GM19372 (cell line): ENCODE results near the gene RECK.
"Not testable (repeated sequence)": the region's sequence is repeated elsewhere in the genome, so short reads cannot be mapped to it uniquely, and the experiment has no call there.

Experiments
- ATAC-seq: cut with Tn5 transposase; IDR thresholded peaks from one replicate; pipeline ENCODE4 v1.9.1; 2021; ENCODE audit warnings: mild to moderate bottlenecking, low read depth, moderate library complexity; ENCODE audit not compliant: unreplicated experiment

Gene RECK

DNA sequence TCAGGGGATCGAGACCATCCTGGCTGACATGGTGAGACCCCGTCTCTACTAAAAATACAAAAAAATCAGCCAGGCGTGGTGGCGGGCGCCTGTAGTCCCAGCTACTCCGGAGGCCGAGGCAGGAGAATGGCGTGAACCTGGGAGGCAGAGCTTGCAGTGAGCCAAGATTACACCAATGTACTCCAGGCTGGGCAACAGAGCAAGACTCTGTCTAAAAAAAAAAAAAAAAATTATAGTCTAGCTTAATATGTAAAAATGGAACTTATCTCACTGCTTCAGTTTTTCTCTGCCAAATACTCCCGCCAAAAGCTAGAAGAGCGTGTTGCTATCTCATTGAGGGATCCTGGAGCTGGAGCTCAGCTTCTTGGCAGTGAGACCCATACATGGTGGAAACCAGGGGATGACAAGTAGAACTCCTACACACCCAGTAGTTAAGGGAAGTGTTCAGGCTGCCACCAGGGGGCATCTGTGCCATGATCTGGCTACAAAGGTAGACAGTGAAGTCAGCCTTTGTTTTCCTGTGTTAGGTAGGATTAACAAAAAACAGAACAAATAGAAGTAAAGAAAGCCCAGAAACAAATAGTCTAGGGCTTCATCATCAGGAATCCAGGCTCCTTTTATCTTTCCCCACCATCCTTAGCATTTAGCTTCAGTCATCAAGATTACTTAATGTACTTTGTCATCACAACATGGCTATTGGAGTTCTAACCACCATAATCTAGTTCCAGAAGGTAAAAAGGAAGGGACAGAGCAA is 66.2 kb downstream of the RECK start:
- ATAC-seq: no peak

- no peak for ATAC-seq
Measured at GRCh38 chr9:36109071-36109470, 72.4 kb downstream of the RECK start.

DNA sequence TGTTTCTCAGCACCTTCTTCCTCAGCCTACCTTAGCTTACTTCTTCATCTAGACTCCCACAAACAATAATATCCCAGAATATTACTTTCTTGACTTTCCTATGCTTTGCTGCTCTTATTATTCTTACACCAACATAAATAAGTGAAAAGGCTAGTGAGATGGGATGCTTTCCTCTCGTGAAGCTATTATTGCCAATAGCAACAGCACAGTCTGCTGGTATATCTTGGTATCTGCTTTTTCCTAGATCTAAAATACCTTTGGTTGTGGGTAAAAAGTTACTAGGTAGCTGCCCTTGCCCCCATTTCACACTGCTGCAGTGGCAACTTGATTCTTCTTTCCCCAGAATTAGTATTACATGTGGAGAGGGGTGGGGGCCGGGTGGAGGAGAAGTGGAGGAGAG is 73.7 kb downstream of the RECK start:
- ATAC-seq: no peak

GRCh38 chr9:36112516-36112915 is 75.8 kb downstream of the RECK start:
- ATAC-seq: no peak

GRCh38 chr9:36113999-36114398 is 77.3 kb downstream of the RECK start:
- ATAC-seq: no peak

DNA sequence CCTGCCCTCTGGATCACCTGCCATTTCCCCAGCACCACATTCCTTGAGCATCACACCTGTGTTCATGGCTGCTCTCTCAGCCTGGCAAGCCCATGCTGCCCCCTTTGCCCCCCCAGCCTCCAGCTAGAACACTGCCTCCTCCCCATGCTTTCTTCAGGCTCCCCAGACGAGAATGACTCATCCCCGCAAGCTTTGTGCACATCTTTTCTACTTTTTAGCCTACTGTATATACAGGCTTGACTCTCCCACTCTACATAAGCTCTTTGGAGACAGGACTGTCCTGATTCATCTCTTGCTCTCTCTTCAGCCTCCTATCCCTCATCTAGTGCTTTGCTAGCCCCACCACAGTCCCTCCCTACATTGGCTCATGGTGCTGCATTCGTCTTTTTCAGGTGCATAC is 79.9 kb downstream of the RECK start:
- no peak for ATAC-seq

- no peak for ATAC-seq
Measured at GRCh38 chr9:36118201-36118600, 81.5 kb downstream of the RECK start.

- ATAC-seq: no peak
Measured at GRCh38 chr9:36118706-36119105, 82.0 kb downstream of the RECK start.

- no peak for ATAC-seq
Measured at GRCh38 chr9:36119476-36119875, 82.8 kb downstream of the RECK start.

DNA sequence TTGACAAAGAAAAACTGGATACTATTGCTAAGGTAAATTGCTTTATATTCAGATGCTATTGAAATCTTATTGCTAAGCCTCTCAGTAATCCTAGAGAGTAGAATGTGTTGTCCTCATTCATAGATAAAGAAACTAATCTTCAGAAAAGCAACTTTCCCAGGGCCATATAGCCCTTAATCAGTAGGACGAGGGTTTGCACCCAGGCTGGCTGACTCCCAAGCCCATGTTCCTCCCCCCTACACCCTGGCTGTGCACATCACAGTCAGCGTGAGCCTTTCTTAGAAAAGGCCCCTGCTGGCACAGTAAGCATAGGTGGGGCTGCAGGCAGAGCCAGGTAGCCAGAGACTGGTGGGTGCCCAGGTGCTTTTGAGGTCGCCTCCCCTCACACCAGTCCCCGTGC is 84.0 kb downstream of the RECK start:
- ATAC-seq: no peak

DNA sequence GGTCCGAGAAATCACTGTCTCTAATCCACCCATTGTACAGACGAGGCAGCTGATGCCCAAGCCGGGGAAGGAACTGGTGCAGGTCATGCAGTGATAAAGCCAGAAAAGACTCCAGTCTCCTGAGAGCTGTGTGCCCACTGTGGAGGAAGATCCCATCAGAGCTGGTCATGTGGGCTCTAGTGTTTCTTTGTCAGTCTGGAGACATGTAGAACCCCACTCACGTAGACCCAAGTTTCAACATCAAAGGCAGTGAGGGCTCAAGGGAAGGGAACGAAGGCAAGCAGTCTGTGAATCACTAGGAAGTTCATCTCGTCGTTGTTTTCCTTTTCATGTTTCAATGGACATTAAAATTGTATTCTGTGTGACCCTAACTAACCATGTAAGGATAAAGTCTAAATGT is 85.3 kb downstream of the RECK start:
- no peak for ATAC-seq

- ATAC-seq: no peak
Measured at GRCh38 chr9:36123515-36123914, 86.8 kb downstream of the RECK start.

DNA sequence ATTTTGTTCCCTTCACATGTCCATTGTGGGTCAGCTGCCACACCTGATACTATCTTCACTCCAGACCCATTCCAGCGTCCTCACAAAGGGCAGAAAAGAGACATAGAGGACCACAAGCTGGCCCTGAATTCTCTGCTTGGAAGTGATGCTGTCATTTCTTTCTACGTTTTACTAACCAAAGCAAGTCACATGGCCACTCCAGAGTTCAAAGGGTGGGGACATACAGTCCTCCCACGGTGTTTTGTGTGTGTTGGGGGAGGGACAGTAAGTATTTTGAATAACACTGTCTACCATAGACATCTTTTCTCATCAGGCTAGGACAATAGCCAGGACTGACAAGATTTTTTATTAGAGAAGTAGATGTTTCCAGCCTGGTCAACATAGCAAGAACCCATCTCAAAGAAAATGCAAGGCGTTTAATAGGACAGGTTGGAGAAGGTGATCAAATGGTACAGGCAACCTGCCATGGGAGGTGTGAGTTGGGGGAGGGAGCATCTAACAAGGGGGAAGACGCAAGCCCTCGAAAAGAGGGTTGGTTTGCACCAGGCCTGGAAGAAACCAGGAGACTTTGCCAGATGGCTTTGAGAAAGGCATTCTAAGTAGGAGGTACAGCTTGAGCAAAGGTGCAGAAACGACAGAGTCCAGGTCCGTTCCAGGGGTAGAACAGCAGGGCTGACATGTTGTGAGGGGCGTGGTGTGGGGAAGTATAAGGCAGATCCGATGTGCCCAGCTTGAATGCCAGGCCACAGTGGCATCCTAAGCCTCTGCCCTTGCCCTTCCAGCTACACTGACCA is 88.5 kb downstream of the RECK start:
- ATAC-seq: no peak

- ATAC-seq: no peak
Measured at GRCh38 chr9:36126016-36126730, 89.5 kb downstream of the RECK start.

GRCh38 chr9:36127652-36128244 is 91.0 kb downstream of the RECK start:
- ATAC-seq: no peak

DNA sequence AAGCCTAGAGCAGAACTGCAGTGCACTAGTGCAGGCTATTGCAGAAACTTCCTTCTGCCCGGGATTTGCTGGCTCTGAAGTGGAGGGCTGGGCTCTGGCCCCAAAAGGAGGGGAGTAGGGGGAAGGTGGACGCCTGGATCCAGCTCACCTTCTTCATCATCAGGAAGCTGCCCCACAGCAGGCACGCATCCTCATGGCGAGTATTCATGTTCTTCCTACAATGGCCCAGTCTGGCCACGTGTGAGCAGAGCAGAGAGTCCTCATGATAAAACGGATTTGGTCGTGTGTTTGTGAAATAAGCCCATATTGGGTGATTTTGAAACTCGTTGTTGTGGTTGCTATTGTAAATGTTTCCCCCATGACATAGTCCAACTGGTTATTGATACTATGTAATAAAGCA is 91.6 kb downstream of the RECK start:
- ATAC-seq: no peak

DNA sequence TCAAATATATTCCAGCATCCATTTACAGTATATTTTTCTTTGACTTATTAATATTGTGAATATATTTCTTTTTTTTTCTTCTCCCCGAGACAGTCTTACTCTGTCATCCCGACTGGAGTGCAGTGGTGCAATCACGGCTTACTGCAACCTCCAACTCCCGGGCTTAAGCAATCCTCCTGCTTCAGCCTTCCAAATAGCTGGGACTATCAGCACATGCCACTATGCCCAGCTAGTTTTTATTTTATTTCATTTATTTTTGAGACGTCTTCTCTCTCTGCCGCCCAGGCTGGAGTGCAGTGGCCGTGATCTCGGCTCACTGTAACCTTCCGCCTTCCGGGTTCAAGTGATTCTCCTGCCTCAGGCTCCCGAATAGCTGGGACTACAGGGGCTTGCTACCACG is 92.4 kb downstream of the RECK start:
- ATAC-seq: no peak

DNA sequence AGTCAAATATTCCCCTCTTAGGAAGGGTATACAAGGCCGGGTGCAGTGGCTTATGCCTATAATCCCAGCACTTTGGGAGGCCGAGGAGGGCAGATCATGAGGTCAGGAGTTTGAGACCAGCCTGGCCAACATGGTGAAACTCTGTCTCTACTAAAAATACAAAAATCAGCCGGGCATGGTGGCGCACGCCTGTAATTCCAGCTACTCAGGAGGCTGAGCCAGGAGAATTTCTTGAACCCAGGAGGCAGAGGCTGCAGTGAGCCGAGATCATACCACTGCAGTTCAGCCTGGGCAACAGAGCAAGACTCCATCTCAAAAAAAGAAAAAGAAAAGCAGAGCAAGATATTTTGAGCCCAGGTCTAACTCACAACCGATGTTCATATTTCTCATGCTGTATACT is 95.0 kb downstream of the RECK start:
- not testable (repeated sequence) for ATAC-seq

DNA sequence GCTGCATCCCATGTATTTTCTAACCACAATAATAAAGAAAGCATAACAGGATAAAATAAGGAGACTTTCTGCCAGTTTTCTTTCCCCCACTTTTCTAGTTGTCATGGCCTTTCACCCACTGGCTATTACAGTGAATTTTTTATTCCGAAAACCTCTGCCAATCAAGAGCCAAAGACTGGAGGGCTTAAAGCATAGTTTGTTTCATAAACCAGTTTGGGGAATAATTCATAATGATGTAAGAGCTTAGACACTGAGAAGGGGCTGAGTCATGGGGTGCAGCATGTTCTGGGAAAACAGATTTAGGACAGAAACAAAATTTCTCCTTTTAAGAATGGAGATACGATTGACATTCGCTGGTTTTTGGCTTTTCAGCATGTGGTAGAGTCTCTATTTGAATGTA is 95.4 kb downstream of the RECK start:
- ATAC-seq: no peak

GRCh38 chr9:36134761-36135505 is 98.2 kb downstream of the RECK start:
- no peak for ATAC-seq
